Thoracic aorta (tissue), 2 donors: Measurements from ENCODE around the gene ARHGEF16. TPM values are rescaled to one million over a fixed set of nuclear protein-coding genes. Genes with fewer than 3 reads are reported as not detected.

Experiments
- ATAC-seq: fragments of 150-250 bp; one replicate; pipeline ENCODE4 v1.8.0; 2017; ENCODE audit warnings: low read depth; ENCODE audit not compliant: insufficient number of reproducible peaks, low FRiP score
- DNase-seq: peaks from one replicate; pipeline ENCODE4 v3.0.0-alpha.2; 2020; ENCODE audit warnings: low spot score
- H3K27ac ChIP-seq, 2 donors: fragments of 200-600 bp; sonication (generic); 1 replicate in 1 of 2; 2 replicates in 1 of 2; pipeline ENCODE4 v1.5.1; 2016; ENCODE audit warnings: mild to moderate bottlenecking in 2 of 2, moderate library complexity in 2 of 2
- H3K27me3 ChIP-seq: fragments of 200-600 bp; sonication (generic); replicated peaks from 2 replicates; pipeline ENCODE4 v1.6.0; 2016; ENCODE audit warnings: mild to moderate bottlenecking; ENCODE audit not compliant: insufficient read depth
- H3K36me3 ChIP-seq: fragments of 200-600 bp; sonication (generic); one replicate; pipeline ENCODE4 v1.5.1; 2016
- H3K4me1 ChIP-seq, 2 donors: fragments of 200-600 bp; sonication (generic); 1 replicate in 1 of 2; 2 replicates in 1 of 2; pipeline versions ENCODE4 v1.5.1 to v1.6.0; 2016; ENCODE audit warnings: low read depth in 2 of 2, mild to moderate bottlenecking in 1 of 2; ENCODE audit not compliant: control insufficient read depth in 1 of 2
- H3K4me3 ChIP-seq: fragments of 200-600 bp; sonication (generic); 2 replicates; pipeline ENCODE4 v1.5.1; 2016; ENCODE audit warnings: mild to moderate bottlenecking
- H3K9me3 ChIP-seq: fragments of 200-600 bp; sonication (generic); 2 replicates; pipeline ENCODE4 v1.5.1; 2016
- CTCF ChIP-seq: fragments of 200-600 bp; sonication (generic); IDR thresholded peaks from one replicate; pipeline ENCODE4 v1.5.1; 2019; ENCODE audit warnings: antibody characterized with exemption
- total RNA-seq, 2 donors: library from RNA; depleted of rRNA; stranded (reverse); fragments of >200 nt; gene quantifications; one replicate each; pipeline versions ENCODE4 v1.1.0 to v1.2.3, GENCODE V29; 2016

Gene ARHGEF16
- total RNA-seq, 2 donors from 2014 or later, result 1.6 to 2.4 TPM

- H3K27me3 ChIP-seq, result no peaks in the 10 kb centered on the region
- H3K36me3 ChIP-seq, result peaks cover 7% of the 10 kb centered on the region
- H3K4me3 ChIP-seq, result no peak overlapping the region
- no peak overlapping the region for H3K27ac ChIP-seq
- H3K9me3 ChIP-seq, result no peaks in the 10 kb centered on the region
- no peak for ATAC-seq
- H3K4me1 ChIP-seq, result no peaks in the 10 kb centered on the region
- DNase-seq, result no peak
- TF ChIP-seq CTCF, result no peak
Observed at GRCh38 chr1:3439346-3440299, 14.8 kb upstream of the ARHGEF16 start.

GRCh38 chr1:3440300-3440681, 14.2 kb upstream of the ARHGEF16 start:
- no peak for DNase-seq
- Histone ChIP-seq H3K4me1 (no peaks in the 10 kb centered on the region), H3K9me3 (no peaks in the 10 kb centered on the region), H3K4me3 (no peak overlapping the region), H3K36me3 (peaks cover 3% of the 10 kb centered on the region), H3K27ac (no peak overlapping the region), H3K27me3 (no peaks in the 10 kb centered on the region)
- TF ChIP-seq CTCF, result no peak
- ATAC-seq, result no peak

- Histone ChIP-seq H3K27me3 (no peaks in the 10 kb centered on the region), H3K9me3 (no peaks in the 10 kb centered on the region), H3K36me3 (no peaks in the 10 kb centered on the region), H3K4me3 (no peak overlapping the region), H3K27ac (no peak overlapping the region), H3K4me1 (no peaks in the 10 kb centered on the region)
- no peak for ATAC-seq
- no peak for TF ChIP-seq CTCF
- no peak for DNase-seq
Observed at GRCh38 chr1:3440711-3441409, 13.6 kb upstream of the ARHGEF16 start.

- no peak overlapping the region for H3K27ac ChIP-seq
- no peak overlapping the region for H3K4me3 ChIP-seq
- no peaks in the 10 kb centered on the region for H3K27me3 ChIP-seq
- H3K4me1 ChIP-seq, result no peaks in the 10 kb centered on the region
- H3K36me3 ChIP-seq, result no peaks in the 10 kb centered on the region
- ATAC-seq (no peak), DNase-seq (no peak)
- no peaks in the 10 kb centered on the region for H3K9me3 ChIP-seq
- no peak for TF ChIP-seq CTCF
Observed at GRCh38 chr1:3441410-3441847, 13.0 kb upstream of the ARHGEF16 start.

GRCh38 chr1:3441880-3442279, 12.6 kb upstream of the ARHGEF16 start:
- no peak overlapping the region for H3K27ac ChIP-seq
- H3K4me3 ChIP-seq, result no peak overlapping the region
- no peaks in the 10 kb centered on the region for H3K4me1 ChIP-seq
- no peaks in the 10 kb centered on the region for H3K27me3 ChIP-seq
- no peak for TF ChIP-seq CTCF
- no peak for ATAC-seq
- no peaks in the 10 kb centered on the region for H3K36me3 ChIP-seq
- DNase-seq, result no peak
- no peaks in the 10 kb centered on the region for H3K9me3 ChIP-seq
